H1 (cell line): Measurements from ENCODE around the gene LCE1D. TPM values are rescaled to one million over a fixed set of nuclear protein-coding genes. Genes with fewer than 3 reads are reported as not detected.

Source experiments
- CTCF ChIA-PET: fragments of 300-600 bp; sonication (Branson Sonifier 250); formaldehyde crosslinking; loops from one replicate; lab custom pipeline; 2021; ENCODE audit not compliant: partially characterized antibody; lab: Charles Lee
- POLR2A ChIA-PET: fragments of 300-600 bp; sonication (Branson Sonifier 250); formaldehyde crosslinking; loops from one replicate; lab custom pipeline; 2021; ENCODE audit warnings: inconsistent platforms; ENCODE audit not compliant: partially characterized antibody; lab: Charles Lee
- DNase-seq, 2 experiments: peaks; one replicate each; pipeline versions ENCODE4 v3.0.0 to v3.0.0-alpha.2; 2010 to 2022; ENCODE audit warnings: low spot score in 2 of 2, low read depth in 1 of 2, mixed read lengths in 1 of 2
- FAIRE-seq: peaks from 2 replicates; lab custom pipeline; 2011; peaks lifted over from hg19 to GRCh38; lab: Jason Lieb, UNC
- H2AFZ ChIP-seq: 2 replicates; pipeline ENCODE4 v1.8.1; 2012; ENCODE audit warnings: low read length, inconsistent platforms
- H2AK5ac ChIP-seq: 2 replicates; pipeline ENCODE4 v1.6.1; 2013; ENCODE audit warnings: low read depth, low read length
- H2BK120ac ChIP-seq: replicated peaks from 2 replicates; pipeline ENCODE3; 2013; ENCODE audit warnings: low read depth, low read length, inconsistent platforms
- H2BK12ac ChIP-seq: 2 replicates; pipeline ENCODE4 v1.6.1; 2013; ENCODE audit warnings: low read depth, low read length
- H2BK15ac ChIP-seq: 2 replicates; pipeline ENCODE4 v1.6.1; 2013; ENCODE audit warnings: low read length
- H2BK20ac ChIP-seq: 2 replicates; pipeline ENCODE4 v1.6.1; 2013; ENCODE audit warnings: low read length
- H2BK5ac ChIP-seq: 2 replicates; pipeline ENCODE4 v1.6.1; 2013; ENCODE audit warnings: low read depth, low read length
- H3K14ac ChIP-seq: 2 replicates; pipeline ENCODE4 v1.6.1; 2013; ENCODE audit warnings: inconsistent platforms; ENCODE audit not compliant: insufficient read length
- H3K18ac ChIP-seq: 2 replicates; pipeline ENCODE4 v1.6.1; 2013; ENCODE audit warnings: low read length; ENCODE audit errors: extremely low read depth
- H3K23ac ChIP-seq: 2 replicates; pipeline ENCODE4 v1.6.1; 2013; ENCODE audit warnings: inconsistent platforms; ENCODE audit not compliant: insufficient read length
- H3K23me2 ChIP-seq: 2 replicates; pipeline ENCODE4 v1.6.1; 2013; ENCODE audit warnings: low read depth, low read length
- H3K27ac ChIP-seq: 2 replicates; pipeline ENCODE4 v1.6.1; 2011; ENCODE audit warnings: low read depth, low read length, inconsistent platforms
- H3K27me3 ChIP-seq, 4 experiments: replicated peaks in 1 of 4; 1 replicate in 1 of 4; 2 replicates in 3 of 4; pipeline versions ENCODE4 v1.6.1 to v1.8.1; 2011 to 2013; ENCODE audit warnings: low read length in 3 of 4, mild to moderate bottlenecking in 3 of 4, inconsistent platforms in 2 of 4, mixed read lengths in 2 of 4, moderate library complexity in 1 of 4; ENCODE audit not compliant: control insufficient read depth in 3 of 4, insufficient read depth in 3 of 4; ENCODE audit errors: extremely low read depth in 1 of 4
- H3K36me3 ChIP-seq, 4 experiments: 2 replicates each; pipeline versions ENCODE4 v1.6.1 to v1.8.1; 2011 to 2013; ENCODE audit warnings: mild to moderate bottlenecking in 4 of 4, low read length in 3 of 4, moderate library complexity in 2 of 4, control low read depth in 1 of 4, inconsistent platforms in 1 of 4; ENCODE audit not compliant: insufficient read depth in 4 of 4, control insufficient read depth in 2 of 4
- H3K4ac ChIP-seq: replicated peaks from 2 replicates; pipeline ENCODE3; 2013; ENCODE audit warnings: low read length, low read depth, mixed read lengths, inconsistent platforms; ENCODE audit not compliant: insufficient read length
- H3K4me1 ChIP-seq, 4 experiments: replicated peaks in 1 of 4; 1 replicate in 1 of 4; 2 replicates in 3 of 4; pipeline versions ENCODE4 v1.6.1 to v1.8.1; 2011 to 2013; ENCODE audit warnings: low read length in 3 of 4, inconsistent platforms in 2 of 4, mixed read lengths in 1 of 4; ENCODE audit not compliant: insufficient read depth in 4 of 4, control insufficient read depth in 3 of 4
- H3K4me2 ChIP-seq, 2 experiments: 2 replicates each; pipeline versions ENCODE4 v1.6.1 to v1.8.1; 2011 to 2013; ENCODE audit warnings: low read depth in 2 of 2, low read length in 2 of 2, control low read depth in 1 of 2, inconsistent platforms in 1 of 2, mild to moderate bottlenecking in 1 of 2; ENCODE audit not compliant: insufficient read depth in 1 of 2
- H3K4me3 ChIP-seq, 4 experiments: fragments of 200-600, 300-600 bp in 1 of 4; sonication (generic), shearing (Covaris generic), sonication (Bioruptor Twin) in 1 of 4; 2 replicates each; pipeline versions ENCODE4 v1.5.1 to v1.8.1; 2011 to 2016; ENCODE audit warnings: low read length in 4 of 4, low read depth in 3 of 4, control low read depth in 2 of 4, inconsistent platforms in 2 of 4, mild to moderate bottlenecking in 2 of 4, mixed read lengths in 1 of 4, moderate library complexity in 1 of 4; ENCODE audit not compliant: insufficient read depth in 2 of 4; ENCODE audit errors: extremely low read depth in 1 of 4
- H3K56ac ChIP-seq: replicated peaks from 2 replicates; pipeline ENCODE3; 2013; ENCODE audit warnings: low read depth, mild to moderate bottlenecking, mixed read lengths, low read length, inconsistent platforms; ENCODE audit not compliant: insufficient read length
- H3K79me1 ChIP-seq: 2 replicates; pipeline ENCODE4 v1.6.1; 2013; ENCODE audit warnings: low read depth, low read length, control low read depth
- H3K79me2 ChIP-seq, 2 experiments: 2 replicates each; pipeline versions ENCODE4 v1.6.1 to v1.8.1; 2012 to 2013; ENCODE audit warnings: low read length in 2 of 2, mild to moderate bottlenecking in 2 of 2, inconsistent platforms in 1 of 2; ENCODE audit not compliant: insufficient read depth in 2 of 2, control insufficient read depth in 1 of 2
- H3K9ac ChIP-seq, 4 experiments: replicated peaks in 1 of 4; 1 replicate in 1 of 4; 2 replicates in 3 of 4; pipeline versions ENCODE4 v1.6.1 to v1.8.1; 2011 to 2013; ENCODE audit warnings: low read depth in 3 of 4, low read length in 3 of 4, control low read depth in 2 of 4, mild to moderate bottlenecking in 2 of 4, moderate library complexity in 2 of 4, inconsistent platforms in 1 of 4; ENCODE audit errors: extremely low read depth in 1 of 4
- H3K9me3 ChIP-seq, 2 experiments: 2 replicates each; pipeline versions ENCODE4 v1.6.1 to v1.8.1; 2012 to 2013; ENCODE audit warnings: mild to moderate bottlenecking in 2 of 2, moderate library complexity in 2 of 2, control low read depth in 1 of 2, inconsistent platforms in 1 of 2, low read depth in 1 of 2, low read length in 1 of 2, mixed read lengths in 1 of 2; ENCODE audit not compliant: insufficient read depth in 2 of 2
- H4K20me1 ChIP-seq, 2 experiments: replicated peaks in 1 of 2; 2 replicates each; pipeline versions ENCODE3 to v1.8.1; 2011 to 2013; ENCODE audit warnings: inconsistent platforms in 2 of 2, low read length in 2 of 2, mild to moderate bottlenecking in 1 of 2; ENCODE audit not compliant: insufficient read depth in 2 of 2, control insufficient read depth in 1 of 2
- H4K5ac ChIP-seq: 2 replicates; pipeline ENCODE4 v1.6.1; 2013; ENCODE audit warnings: low read length, low read depth, mixed read lengths, inconsistent platforms; ENCODE audit not compliant: insufficient read length
- H4K8ac ChIP-seq: 2 replicates; pipeline ENCODE4 v1.8.0; 2013; ENCODE audit warnings: mild to moderate bottlenecking, moderate library complexity, low read length, inconsistent platforms; ENCODE audit not compliant: insufficient read depth; ENCODE audit errors: extremely low read depth
- H4K91ac ChIP-seq: replicated peaks from 2 replicates; pipeline ENCODE3; 2013; ENCODE audit warnings: low read length, mixed read lengths, inconsistent platforms; ENCODE audit not compliant: insufficient read length
- BRCA1 ChIP-seq: IDR thresholded peaks from 2 replicates; pipeline ENCODE4 v1.6.1; 2012; ENCODE audit warnings: low read depth, low read length, improper control_type of control experiment
- HDAC2 ChIP-seq, 2 experiments: fragments of 300-600 bp in 1 of 2; sonication (generic) in 1 of 2; IDR thresholded peaks; 2 replicates each; pipeline ENCODE4 v1.6.1; 2011 to 2012; ENCODE audit warnings: low read depth in 2 of 2, low read length in 2 of 2, mild to moderate bottlenecking in 2 of 2, moderate library complexity in 2 of 2, borderline replicate concordance in 1 of 2, inconsistent platforms in 1 of 2
- POU5F1 ChIP-seq: IDR thresholded peaks from 2 replicates; pipeline ENCODE4 v1.6.1; 2011; ENCODE audit warnings: low read depth, mild to moderate bottlenecking, low read length, moderate library complexity
- SP4 ChIP-seq: IDR thresholded peaks from 2 replicates; pipeline ENCODE4 v1.6.1; 2012; ENCODE audit warnings: low read length, inconsistent platforms
- WGBS, 2 experiments: shearing (Covaris generic) in 1 of 2; methylation state at CpG; one replicate each; pipeline versions ENCODE4 v1.1.6 to v1.1.7; 2013 to 2015; ENCODE audit warnings: low lambda C conversion rate in 2 of 2, mixed read lengths in 2 of 2, inconsistent platforms in 1 of 2, low coverage in 1 of 2, missing lambda C conversion rate in 1 of 2; ENCODE audit not compliant: insufficient replicate concordance in 2 of 2, insufficient coverage in 1 of 2, insufficient read length in 1 of 2; ENCODE audit errors: extremely low coverage in 1 of 2, missing lambda C conversion rate in 1 of 2; 5-methylcytosine and 5-hydroxymethylcytosine counted together
- polyA plus RNA-seq, 7 experiments: library from polyadenylated mRNA; depleted of rRNA in 3 of 7; stranded (reverse) in 5 of 7; unstranded in 2 of 7; fragments of >200 nt in 5 of 7; fragments of 200-250 nt in 2 of 7; gene quantifications; 1 replicate in 5 of 7; 2 replicates in 1 of 7; 4 replicates in 1 of 7; pipeline versions ENCODE4 v1.2.1 to v1.2.3, GENCODE V29; 2011 to 2013; ENCODE audit warnings: missing spikeins in 2 of 7, mixed read lengths in 2 of 7
- total RNA-seq: library from RNA; stranded (reverse); fragmentation: NEBNext Ultra II Directional; extraction: Animal tissue kit (Norgen Biotek cat#: 25700); gene quantifications from 2 replicates; pipeline ENCODE4 v1.2.1, GENCODE V29; 2021

Gene LCE1D
- total and polyA plus RNA-seq, 2 of the 8 experiments (the other 6 are each of a cell fraction or from before 2014, with no cell fraction given) = not detected

DNA sequence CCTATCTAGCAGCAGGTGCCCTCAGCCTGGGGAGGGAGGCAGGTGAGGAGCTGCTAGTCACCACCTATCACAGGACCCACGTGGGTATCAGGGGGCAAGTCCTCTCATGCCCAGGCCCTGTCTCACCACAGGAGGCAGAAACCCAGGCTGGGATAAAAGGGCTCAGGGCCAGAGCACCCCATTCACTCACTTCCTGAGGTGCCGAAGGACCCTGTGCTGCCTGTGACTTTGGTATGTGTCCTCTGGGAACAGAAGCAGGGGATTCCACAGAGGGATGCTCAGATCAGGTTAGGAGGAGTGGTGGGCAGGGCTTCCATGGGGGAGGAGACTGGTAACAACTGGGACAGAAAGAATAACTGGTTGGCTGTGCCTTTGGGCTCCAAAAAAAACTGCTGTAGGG lies 10.4 kb upstream of the LCE1D start, which contains the start of gene LCE1E:
Gene LCE1E, plus strand, starts transcription at position 181 of the 400 bp plus-strand sequence. CDS start 1,043 bp downstream, outside the sequence.
- no peak within 1 kb of the TSS for H2BK5ac ChIP-seq
- H4K5ac ChIP-seq = no peak within 1 kb of the TSS
- FAIRE-seq = no peak
- H3K14ac ChIP-seq = no peak within 1 kb of the TSS
- POLR2A ChIA-PET = no interaction called here
- no peak within 1 kb of the TSS for H2BK120ac ChIP-seq
- H3K4me1 ChIP-seq = no peaks in the 10 kb centered on the region
- no peak within 1 kb of the TSS for H3K4ac ChIP-seq
- H2BK15ac ChIP-seq = no peak within 1 kb of the TSS
- H3K79me2 ChIP-seq = no peaks in the 10 kb centered on the region
- no peak within 1 kb of the TSS for H4K8ac ChIP-seq
- no peak for DNase-seq
- no peak within 1 kb of the TSS for H2BK20ac ChIP-seq
- H4K20me1 ChIP-seq = no peaks in the 10 kb centered on the region
- peaks cover 35 to 65% of the 10 kb centered on the region in 2 experiments for H3K9me3 ChIP-seq
- H3K4me3 ChIP-seq = no peak within 1 kb of the TSS
- H3K56ac ChIP-seq = no peak within 1 kb of the TSS
- H3K9ac ChIP-seq = no peak within 1 kb of the TSS
- WGBS, 2 experiments = 65% methylated on average over 2 of the region's 2 CpGs; no CpG with 5 or more reads in 1 of the 2 experiments
- H3K18ac ChIP-seq = no peak within 1 kb of the TSS
- H3K23me2 ChIP-seq = no peaks in the 10 kb centered on the region
- H2AFZ ChIP-seq = no peak within 1 kb of the TSS
- H2AK5ac ChIP-seq = no peak within 1 kb of the TSS
- H3K27me3 ChIP-seq = peaks cover 0 to 1% (median 0%) of the 10 kb centered on the region in 4 experiments; a peak in 1 of 7 replicates
- CTCF ChIA-PET = no interaction called here
- H3K27ac ChIP-seq = no peak within 1 kb of the TSS
- H3K23ac ChIP-seq = no peak within 1 kb of the TSS
- H3K79me1 ChIP-seq = no peaks in the 10 kb centered on the region
- no peak within 1 kb of the TSS for H2BK12ac ChIP-seq
- no peak within 1 kb of the TSS for H4K91ac ChIP-seq
- peaks cover 0 to 2% (median 0%) of the 10 kb centered on the region in 4 experiments; a peak in 1 of 8 replicates for H3K36me3 ChIP-seq
- H3K4me2 ChIP-seq = no peak within 1 kb of the TSS
- TF ChIP-seq BRCA1 (no peak), HDAC2 (IDR thresholded peaks at IDR 0.05; ENCODE audit: borderline replicate concordance in 1 of 2, low read depth in 2 of 2, low read length in 2 of 2) (no peak), SP4 (no peak), POU5F1 (no peak)
